Stimulated activated naive CD8-positive, alpha-beta T cell treated with anti-CD3 and anti-CD28 coated beads, Interleukin-15, Interleukin-2, amounts not matched to agents 100 ng/mL and 50 ng/mL, for 24 hours (primary cell): ENCODE results near the gene SIGLEC11.
"Not testable (repeated sequence)": the region's sequence is repeated elsewhere in the genome, so short reads cannot be mapped to it uniquely, and the experiment has no call there.

Experiments
- H3K27ac Mint-ChIP-seq: one replicate; pipeline ENCODE4 v1.8.0; 2021; ENCODE audit warnings: mild to moderate bottlenecking, mixed read lengths
- H3K27me3 Mint-ChIP-seq: one replicate; pipeline ENCODE4 v1.8.0; 2021; ENCODE audit warnings: mixed read lengths
- H3K36me3 Mint-ChIP-seq: one replicate; pipeline ENCODE4 v1.8.0; 2021; ENCODE audit warnings: low read depth, mixed read lengths
- H3K4me1 Mint-ChIP-seq: one replicate; pipeline ENCODE4 v1.8.0; 2021; ENCODE audit warnings: low read depth, mixed read lengths
- H3K4me3 Mint-ChIP-seq: one replicate; pipeline ENCODE4 v1.8.0; 2021; ENCODE audit warnings: mild to moderate bottlenecking, mixed read lengths
- H3K9me3 Mint-ChIP-seq: one replicate; pipeline ENCODE4 v1.8.0; 2021; ENCODE audit warnings: mixed read lengths

The SIGLEC11 gene, protein sequence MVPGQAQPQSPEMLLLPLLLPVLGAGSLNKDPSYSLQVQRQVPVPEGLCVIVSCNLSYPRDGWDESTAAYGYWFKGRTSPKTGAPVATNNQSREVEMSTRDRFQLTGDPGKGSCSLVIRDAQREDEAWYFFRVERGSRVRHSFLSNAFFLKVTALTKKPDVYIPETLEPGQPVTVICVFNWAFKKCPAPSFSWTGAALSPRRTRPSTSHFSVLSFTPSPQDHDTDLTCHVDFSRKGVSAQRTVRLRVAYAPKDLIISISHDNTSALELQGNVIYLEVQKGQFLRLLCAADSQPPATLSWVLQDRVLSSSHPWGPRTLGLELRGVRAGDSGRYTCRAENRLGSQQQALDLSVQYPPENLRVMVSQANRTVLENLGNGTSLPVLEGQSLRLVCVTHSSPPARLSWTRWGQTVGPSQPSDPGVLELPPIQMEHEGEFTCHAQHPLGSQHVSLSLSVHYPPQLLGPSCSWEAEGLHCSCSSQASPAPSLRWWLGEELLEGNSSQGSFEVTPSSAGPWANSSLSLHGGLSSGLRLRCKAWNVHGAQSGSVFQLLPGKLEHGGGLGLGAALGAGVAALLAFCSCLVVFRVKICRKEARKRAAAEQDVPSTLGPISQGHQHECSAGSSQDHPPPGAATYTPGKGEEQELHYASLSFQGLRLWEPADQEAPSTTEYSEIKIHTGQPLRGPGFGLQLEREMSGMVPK

GRCh38 chr19:49960980-49961379, at the start of gene SIGLEC11:
SIGLEC11 (minus strand) TSS chr19:49961172; CDS start chr19:49961081, 91 bp downstream.
- not testable (repeated sequence) for H3K9me3 Mint-ChIP-seq, H3K4me1 Mint-ChIP-seq, H3K27ac Mint-ChIP-seq, H3K36me3 Mint-ChIP-seq, H3K4me3 Mint-ChIP-seq, H3K27me3 Mint-ChIP-seq

- Mint-ChIP-seq H3K4me3 (no peak overlapping the region), H3K9me3 (no peaks in the 10 kb centered on the region), H3K27me3 (no peaks in the 10 kb centered on the region), H3K4me1 (peaks cover 22% of the 10 kb centered on the region), H3K36me3 (peaks cover 43% of the 10 kb centered on the region), H3K27ac (no peak overlapping the region)
Observed at GRCh38 chr19:50008532-50008931, 47.6 kb upstream of the SIGLEC11 start.

- Mint-ChIP-seq H3K9me3 (no peaks in the 10 kb centered on the region), H3K27ac (no peak overlapping the region), H3K4me1 (peaks cover 28% of the 10 kb centered on the region), H3K36me3 (peaks cover 42% of the 10 kb centered on the region), H3K27me3 (no peaks in the 10 kb centered on the region), H3K4me3 (no peak overlapping the region)
Observed at GRCh38 chr19:50007947-50008346, 47.0 kb upstream of the SIGLEC11 start.

DNA sequence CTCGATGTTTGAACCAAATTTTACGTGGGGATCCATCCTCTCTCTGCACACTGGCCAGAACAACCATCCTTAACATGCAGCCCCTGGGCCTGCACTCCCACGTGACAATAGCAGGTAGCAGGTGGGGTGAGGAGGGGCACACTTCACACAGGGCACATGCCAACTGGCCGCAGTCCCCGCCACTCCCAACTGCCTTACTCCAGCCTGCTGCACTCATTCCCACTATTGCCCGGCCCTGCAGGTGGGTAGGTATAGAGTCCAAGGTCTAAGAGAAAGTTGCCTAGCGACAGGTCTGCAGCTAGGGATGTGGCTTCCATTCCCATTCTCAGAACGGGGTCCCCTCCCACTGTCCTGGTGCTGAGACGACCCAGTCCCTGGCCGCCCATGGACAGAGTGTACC, 46.2 kb upstream of the SIGLEC11 start:
- no peak overlapping the region for H3K4me3 Mint-ChIP-seq
- H3K36me3 Mint-ChIP-seq, result peaks cover 43% of the 10 kb centered on the region
- no peaks in the 10 kb centered on the region for H3K9me3 Mint-ChIP-seq
- peaks cover 33% of the 10 kb centered on the region for H3K4me1 Mint-ChIP-seq
- no peak overlapping the region for H3K27ac Mint-ChIP-seq
- no peaks in the 10 kb centered on the region for H3K27me3 Mint-ChIP-seq

- H3K27me3 Mint-ChIP-seq, result no peaks in the 10 kb centered on the region
- H3K4me1 Mint-ChIP-seq, result peaks cover 46% of the 10 kb centered on the region
- no peaks in the 10 kb centered on the region for H3K9me3 Mint-ChIP-seq
- H3K4me3 Mint-ChIP-seq, result no peak overlapping the region
- peaks cover 47% of the 10 kb centered on the region for H3K36me3 Mint-ChIP-seq
- no peak overlapping the region for H3K27ac Mint-ChIP-seq
Observed at GRCh38 chr19:50005428-50005827, 44.5 kb upstream of the SIGLEC11 start.

DNA sequence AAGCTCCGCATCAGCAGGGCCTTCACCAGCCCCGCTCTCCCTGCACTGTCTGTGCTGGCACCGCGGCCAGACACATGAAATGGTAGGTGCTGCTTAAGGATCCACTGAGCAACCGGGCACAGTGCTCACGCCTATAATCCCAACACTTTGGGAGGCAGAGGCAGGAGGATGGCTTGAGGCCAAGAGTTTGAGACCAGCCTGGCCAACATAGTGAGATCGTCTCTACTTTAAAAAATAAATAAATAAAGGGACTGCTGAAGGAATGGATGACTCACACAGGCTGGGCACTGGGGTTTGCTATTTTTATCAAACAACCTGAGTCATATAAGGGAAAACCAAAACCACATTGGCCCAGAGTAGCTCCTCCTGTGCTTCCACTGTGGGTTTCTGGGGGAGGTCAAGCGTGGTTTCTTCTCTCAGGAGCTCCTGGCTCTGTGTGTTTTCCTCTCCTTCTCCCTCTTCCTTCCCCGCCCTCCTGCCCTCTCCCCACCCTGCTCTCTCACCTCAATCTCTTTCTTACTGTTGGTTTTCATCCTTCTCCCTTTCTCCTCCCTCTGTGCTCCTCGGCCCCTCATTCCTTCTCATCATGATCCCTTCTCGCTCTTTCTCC, 42.9 kb upstream of the SIGLEC11 start:
- peaks cover 58% of the 10 kb centered on the region for H3K36me3 Mint-ChIP-seq

GRCh38 chr19:50003254-50003788, 42.3 kb upstream of the SIGLEC11 start:
- H3K9me3 Mint-ChIP-seq, result no peaks in the 10 kb centered on the region
- peaks cover 60% of the 10 kb centered on the region for H3K36me3 Mint-ChIP-seq
- H3K27ac Mint-ChIP-seq, result no peak overlapping the region
- H3K27me3 Mint-ChIP-seq, result no peaks in the 10 kb centered on the region
- no peak overlapping the region for H3K4me3 Mint-ChIP-seq
- peaks cover 55% of the 10 kb centered on the region for H3K4me1 Mint-ChIP-seq

More for the DNA sequence above, 42.9 kb upstream of the SIGLEC11 start:
- no peaks in the 10 kb centered on the region for H3K9me3 Mint-ChIP-seq
- H3K27ac Mint-ChIP-seq, result peak overlapping the region; percentile 38
- H3K27me3 Mint-ChIP-seq, result no peaks in the 10 kb centered on the region
- peaks cover 55% of the 10 kb centered on the region for H3K4me1 Mint-ChIP-seq
- H3K4me3 Mint-ChIP-seq, result peak overlapping the region; percentile 30

- Mint-ChIP-seq H3K9me3 (no peaks in the 10 kb centered on the region), H3K27ac (no peak overlapping the region), H3K36me3 (peaks cover 62% of the 10 kb centered on the region), H3K4me3 (no peak overlapping the region), H3K27me3 (no peaks in the 10 kb centered on the region), H3K4me1 (peaks cover 55% of the 10 kb centered on the region)
Observed at GRCh38 chr19:50002386-50002960, 41.5 kb upstream of the SIGLEC11 start.

GRCh38 chr19:50001775-50002174, 40.8 kb upstream of the SIGLEC11 start:
- Mint-ChIP-seq H3K4me1 (peaks cover 55% of the 10 kb centered on the region), H3K36me3 (peaks cover 58% of the 10 kb centered on the region), H3K4me3 (no peak overlapping the region), H3K27me3 (no peaks in the 10 kb centered on the region), H3K9me3 (no peaks in the 10 kb centered on the region), H3K27ac (no peak overlapping the region)

DNA sequence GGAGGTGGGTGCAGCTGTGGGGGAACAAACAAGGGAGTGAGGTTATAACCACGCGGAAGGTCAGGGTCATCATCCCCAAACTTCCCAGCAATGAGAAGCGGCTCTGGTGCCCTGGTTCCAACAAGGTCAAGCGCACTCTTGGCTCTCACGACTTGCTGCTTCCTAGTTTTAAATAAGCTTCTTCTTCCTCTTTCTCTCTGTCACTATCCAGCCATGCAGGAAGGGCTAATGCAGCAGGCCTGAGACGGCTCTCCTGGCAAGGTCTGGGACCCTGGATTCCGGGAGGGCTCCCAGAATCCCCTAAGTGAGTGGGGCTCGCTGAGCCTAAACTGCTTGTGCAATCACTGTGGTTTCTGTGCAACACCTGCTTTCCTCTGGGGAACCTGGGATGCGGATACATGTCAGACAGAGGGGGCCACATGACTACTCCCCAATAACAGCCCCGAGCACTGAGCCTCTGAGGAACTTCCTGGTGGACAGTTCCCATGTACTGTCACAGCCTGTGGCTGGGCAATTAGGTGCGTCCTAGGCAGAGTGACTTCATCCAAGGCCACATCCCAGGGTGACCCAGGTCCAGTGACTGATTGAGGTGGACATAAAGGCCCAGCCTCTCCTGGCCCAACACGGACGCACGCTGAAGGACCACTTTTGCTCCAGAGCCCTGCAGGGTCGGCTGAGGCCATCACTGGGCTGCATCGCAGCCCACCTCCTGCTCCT, 40.0 kb upstream of the SIGLEC11 start:
- H3K9me3 Mint-ChIP-seq, result no peaks in the 10 kb centered on the region
- H3K4me1 Mint-ChIP-seq, result peaks cover 55% of the 10 kb centered on the region
- peaks cover 58% of the 10 kb centered on the region for H3K36me3 Mint-ChIP-seq
- no peak overlapping the region for H3K27ac Mint-ChIP-seq
- H3K27me3 Mint-ChIP-seq, result no peaks in the 10 kb centered on the region
- H3K4me3 Mint-ChIP-seq, result no peak overlapping the region

DNA sequence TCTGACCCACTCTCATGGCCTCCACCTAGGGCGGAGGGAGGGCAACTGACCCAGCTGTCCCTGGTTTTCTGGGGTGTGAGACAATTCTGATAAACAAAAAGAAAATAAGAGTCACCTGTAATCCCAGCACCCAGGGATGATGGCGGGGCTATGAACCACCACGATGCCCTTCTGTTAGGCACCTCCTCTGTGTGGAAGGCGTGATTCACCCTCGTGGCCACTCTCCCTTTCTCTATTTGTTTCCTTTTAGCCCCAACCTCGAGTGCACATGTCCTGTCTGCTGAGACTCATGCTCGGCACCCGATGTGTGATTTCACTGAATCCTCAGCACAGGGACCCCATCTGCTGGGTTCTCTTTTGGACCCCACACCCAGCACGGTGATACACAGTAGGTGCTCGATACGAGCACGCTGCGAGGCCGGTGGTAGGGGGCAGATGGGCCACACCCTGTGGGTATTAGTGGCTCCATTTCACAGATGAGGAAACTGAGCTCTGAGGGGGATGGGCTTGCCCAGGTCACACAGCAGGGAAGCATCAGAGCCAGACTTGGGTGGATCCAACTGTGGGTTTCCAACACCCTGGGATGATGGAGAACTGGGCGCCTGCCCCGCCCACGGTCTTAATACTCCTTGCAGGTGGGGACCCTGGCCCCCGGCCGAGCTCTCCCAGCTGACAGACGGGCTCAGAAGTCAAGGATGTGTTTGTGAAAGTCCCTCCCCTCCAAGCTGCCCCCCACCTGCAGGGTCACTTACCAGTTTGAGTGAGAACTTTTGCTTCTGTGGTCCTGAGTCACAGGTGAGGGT, 39.3 kb upstream of the SIGLEC11 start:
- peak overlapping the region; percentile 36 for H3K27ac Mint-ChIP-seq
- no peak overlapping the region for H3K4me3 Mint-ChIP-seq
- no peaks in the 10 kb centered on the region for H3K27me3 Mint-ChIP-seq
- peaks cover 50% of the 10 kb centered on the region for H3K4me1 Mint-ChIP-seq
- H3K9me3 Mint-ChIP-seq, result no peaks in the 10 kb centered on the region
- H3K36me3 Mint-ChIP-seq, result peaks cover 53% of the 10 kb centered on the region

DNA sequence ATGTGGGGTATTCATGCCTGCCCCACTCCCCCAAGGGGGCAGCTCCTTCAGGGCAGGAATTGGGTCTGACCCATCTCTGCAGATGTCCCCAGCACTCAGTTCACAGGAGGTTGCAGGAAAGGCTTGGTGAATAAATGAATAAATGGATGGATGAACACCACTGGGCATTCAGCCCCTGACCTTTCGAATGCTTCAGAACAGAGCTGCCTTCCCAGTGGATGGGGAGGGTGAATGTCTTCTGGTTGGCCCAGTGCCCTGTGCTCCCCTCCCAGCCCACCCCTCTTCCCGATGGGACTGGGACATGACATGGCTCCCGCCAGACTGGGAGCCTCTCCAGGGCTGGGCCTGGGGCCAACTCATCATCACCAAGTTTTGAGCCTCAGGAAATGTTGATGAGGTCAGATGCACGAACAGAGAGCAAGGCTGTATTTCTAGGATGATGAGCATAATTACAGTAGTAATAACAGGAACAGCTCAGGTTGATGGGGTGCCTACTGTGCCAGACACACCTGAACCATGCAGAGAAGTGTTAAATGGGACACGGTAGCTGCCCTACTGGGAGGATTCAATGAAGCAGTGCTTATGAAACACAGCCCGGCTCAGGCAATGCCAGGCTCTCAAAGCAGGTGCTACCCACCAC, 38.5 kb upstream of the SIGLEC11 start:
- peaks cover 53% of the 10 kb centered on the region for H3K36me3 Mint-ChIP-seq
- H3K4me3 Mint-ChIP-seq, result no peak overlapping the region
- H3K27me3 Mint-ChIP-seq, result no peaks in the 10 kb centered on the region
- no peak overlapping the region for H3K27ac Mint-ChIP-seq
- H3K9me3 Mint-ChIP-seq, result no peaks in the 10 kb centered on the region
- H3K4me1 Mint-ChIP-seq, result peaks cover 43% of the 10 kb centered on the region

- Mint-ChIP-seq H3K27ac (no peak overlapping the region), H3K4me3 (no peak overlapping the region), H3K4me1 (peaks cover 25% of the 10 kb centered on the region), H3K9me3 (no peaks in the 10 kb centered on the region), H3K36me3 (peaks cover 52% of the 10 kb centered on the region), H3K27me3 (no peaks in the 10 kb centered on the region)
Observed at GRCh38 chr19:49997709-49998108, 36.7 kb upstream of the SIGLEC11 start.
